ENCODE results near the gene PLCG1.

- TF ChIP-seq CTCF (IDR thresholded peaks at IDR 0.05 in 8 of 11, conservative IDR thresholded peaks at IDR 0.05 in 3 of 11) = no peak
- TF ChIP-seq POLR2AphosphoS5 (IDR thresholded peaks at IDR 0.05) = no peak
- TF ChIP-seq POLR2A (IDR thresholded peaks at IDR 0.05) = no peak
These were observed 5.6 kb upstream of the PLCG1 start for GRCh38 chr20:41131594-41132387.
